Activated T-helper 2 cell treated with anti-CD3 and anti-CD28 coated beads, Interferon-gamma antibody, Interleukin-2, Interleukin-4, amounts not matched to agents 10 μg/mL and 5 μg/mL and 100 μg/mL, durations not matched to agents 14 hours and 24 hours and 36 hours (primary cell): ENCODE data around the gene PSMG4. TPM values are rescaled to one million over a fixed set of nuclear protein-coding genes. Genes with fewer than 3 reads are reported as not detected.

Experiments used
- DNase-seq: peaks from one replicate; pipeline ENCODE4 v3.0.0; 2021; ENCODE audit warnings: low spot score
- H3K27ac Mint-ChIP-seq: one replicate; pipeline ENCODE4 v1.8.0; 2021; ENCODE audit warnings: mixed read lengths
- H3K27me3 Mint-ChIP-seq: one replicate; pipeline ENCODE4 v1.8.0; 2021; ENCODE audit warnings: low read depth, mixed read lengths
- H3K36me3 Mint-ChIP-seq: one replicate; pipeline ENCODE4 v1.8.0; 2021; ENCODE audit warnings: low read depth, mixed read lengths
- H3K4me1 Mint-ChIP-seq: one replicate; pipeline ENCODE4 v1.8.0; 2021; ENCODE audit warnings: low read depth, mixed read lengths
- H3K4me3 Mint-ChIP-seq: one replicate; pipeline ENCODE4 v1.8.0; 2021; ENCODE audit warnings: low read depth, mild to moderate bottlenecking, moderate library complexity, mixed read lengths
- H3K9me3 Mint-ChIP-seq: one replicate; pipeline ENCODE4 v1.8.0; 2021; ENCODE audit warnings: mixed read lengths
- intact Hi-C: fragments of 100-400 bp; cut with micrococcal nuclease; formaldehyde crosslinking; loops from one replicate; pipeline ENCODE4 v1.15.1; 2023
- total RNA-seq: library from RNA; stranded (reverse); gene quantifications from 2 replicates; pipeline ENCODE4 v1.2.3, GENCODE V29; 2022

Gene PSMG4
- total RNA-seq, 1 donor from 2014 or later: 30.9 TPM

GRCh38 chr6:3285049-3285639, 26.4 kb downstream of the PSMG4 start:
- DNase-seq: no peak
- intact Hi-C loops: no loop called here
- no peaks in the 10 kb centered on the region for H3K36me3 Mint-ChIP-seq
- no peaks in the 10 kb centered on the region for H3K4me1 Mint-ChIP-seq
- H3K4me3 Mint-ChIP-seq: no peak overlapping the region
- no peaks in the 10 kb centered on the region for H3K9me3 Mint-ChIP-seq
- no peak overlapping the region for H3K27ac Mint-ChIP-seq
- H3K27me3 Mint-ChIP-seq: no peaks in the 10 kb centered on the region

- DNase-seq: no peak
- Mint-ChIP-seq H3K4me1 (no peaks in the 10 kb centered on the region), H3K27ac (no peak overlapping the region), H3K36me3 (no peaks in the 10 kb centered on the region), H3K4me3 (no peak overlapping the region), H3K27me3 (no peaks in the 10 kb centered on the region), H3K9me3 (no peaks in the 10 kb centered on the region)
- intact Hi-C loops: no loop called here
Observed at GRCh38 chr6:3285732-3286131, 27.0 kb downstream of the PSMG4 start.

GRCh38 chr6:3286641-3287171, 28.0 kb downstream of the PSMG4 start:
- no peaks in the 10 kb centered on the region for H3K36me3 Mint-ChIP-seq
- H3K4me1 Mint-ChIP-seq: no peaks in the 10 kb centered on the region
- H3K27ac Mint-ChIP-seq: no peak overlapping the region
- no peaks in the 10 kb centered on the region for H3K27me3 Mint-ChIP-seq
- H3K4me3 Mint-ChIP-seq: no peak overlapping the region
- DNase-seq: no peak
- no peaks in the 10 kb centered on the region for H3K9me3 Mint-ChIP-seq
- intact Hi-C loops: no loop called here

GRCh38 chr6:3287308-3287707, 28.6 kb downstream of the PSMG4 start:
- intact Hi-C loops: no loop called here
- no peaks in the 10 kb centered on the region for H3K9me3 Mint-ChIP-seq
- no peak for DNase-seq
- H3K36me3 Mint-ChIP-seq: no peaks in the 10 kb centered on the region
- H3K27ac Mint-ChIP-seq: no peak overlapping the region
- H3K4me3 Mint-ChIP-seq: no peak overlapping the region
- no peaks in the 10 kb centered on the region for H3K27me3 Mint-ChIP-seq
- no peaks in the 10 kb centered on the region for H3K4me1 Mint-ChIP-seq

- H3K27ac Mint-ChIP-seq: no peak overlapping the region
- intact Hi-C loops: no loop called here
- H3K27me3 Mint-ChIP-seq: no peaks in the 10 kb centered on the region
- DNase-seq: no peak
- H3K4me3 Mint-ChIP-seq: no peak overlapping the region
- no peaks in the 10 kb centered on the region for H3K9me3 Mint-ChIP-seq
- no peaks in the 10 kb centered on the region for H3K4me1 Mint-ChIP-seq
- no peaks in the 10 kb centered on the region for H3K36me3 Mint-ChIP-seq
Observed at GRCh38 chr6:3287976-3288707, 29.4 kb downstream of the PSMG4 start.

- intact Hi-C loops: no loop called here
- H3K4me1 Mint-ChIP-seq: no peaks in the 10 kb centered on the region
- no peak for DNase-seq
- H3K27ac Mint-ChIP-seq: no peak overlapping the region
- no peaks in the 10 kb centered on the region for H3K27me3 Mint-ChIP-seq
- no peaks in the 10 kb centered on the region for H3K36me3 Mint-ChIP-seq
- no peak overlapping the region for H3K4me3 Mint-ChIP-seq
- H3K9me3 Mint-ChIP-seq: no peaks in the 10 kb centered on the region
Observed at GRCh38 chr6:3288711-3289663, 30.2 kb downstream of the PSMG4 start.

- intact Hi-C loops: no loop called here
- no peaks in the 10 kb centered on the region for H3K36me3 Mint-ChIP-seq
- H3K27me3 Mint-ChIP-seq: no peaks in the 10 kb centered on the region
- no peak for DNase-seq
- H3K4me3 Mint-ChIP-seq: no peak overlapping the region
- H3K27ac Mint-ChIP-seq: no peak overlapping the region
- H3K4me1 Mint-ChIP-seq: no peaks in the 10 kb centered on the region
- H3K9me3 Mint-ChIP-seq: no peaks in the 10 kb centered on the region
Observed at GRCh38 chr6:3289664-3290055, 30.9 kb downstream of the PSMG4 start.

GRCh38 chr6:3290149-3290930, 31.6 kb downstream of the PSMG4 start:
- no peaks in the 10 kb centered on the region for H3K4me1 Mint-ChIP-seq
- no peak overlapping the region for H3K4me3 Mint-ChIP-seq
- no peaks in the 10 kb centered on the region for H3K9me3 Mint-ChIP-seq
- no peaks in the 10 kb centered on the region for H3K27me3 Mint-ChIP-seq
- H3K36me3 Mint-ChIP-seq: no peaks in the 10 kb centered on the region
- no peak overlapping the region for H3K27ac Mint-ChIP-seq
- intact Hi-C loops: no loop called here
- DNase-seq: no peak

GRCh38 chr6:3290931-3291211, 32.1 kb downstream of the PSMG4 start:
- DNase-seq: no peak
- Mint-ChIP-seq H3K4me1 (no peaks in the 10 kb centered on the region), H3K36me3 (no peaks in the 10 kb centered on the region), H3K9me3 (no peaks in the 10 kb centered on the region), H3K4me3 (no peak overlapping the region), H3K27me3 (no peaks in the 10 kb centered on the region), H3K27ac (no peak overlapping the region)
- intact Hi-C loops: no loop called here

GRCh38 chr6:3291346-3291745, 32.6 kb downstream of the PSMG4 start:
- no peak overlapping the region for H3K27ac Mint-ChIP-seq
- H3K36me3 Mint-ChIP-seq: no peaks in the 10 kb centered on the region
- no peak overlapping the region for H3K4me3 Mint-ChIP-seq
- H3K9me3 Mint-ChIP-seq: no peaks in the 10 kb centered on the region
- DNase-seq: no peak
- no peaks in the 10 kb centered on the region for H3K4me1 Mint-ChIP-seq
- no peaks in the 10 kb centered on the region for H3K27me3 Mint-ChIP-seq
- intact Hi-C loops: no loop called here

GRCh38 chr6:3291987-3292386, 33.2 kb downstream of the PSMG4 start:
- H3K4me3 Mint-ChIP-seq: no peak overlapping the region
- no peaks in the 10 kb centered on the region for H3K27me3 Mint-ChIP-seq
- H3K9me3 Mint-ChIP-seq: no peaks in the 10 kb centered on the region
- intact Hi-C loops: no loop called here
- H3K27ac Mint-ChIP-seq: no peak overlapping the region
- no peaks in the 10 kb centered on the region for H3K36me3 Mint-ChIP-seq
- no peaks in the 10 kb centered on the region for H3K4me1 Mint-ChIP-seq
- no peak for DNase-seq

- H3K9me3 Mint-ChIP-seq: no peaks in the 10 kb centered on the region
- H3K27me3 Mint-ChIP-seq: no peaks in the 10 kb centered on the region
- intact Hi-C loops: no loop called here
- H3K4me3 Mint-ChIP-seq: no peak overlapping the region
- no peak for DNase-seq
- no peaks in the 10 kb centered on the region for H3K4me1 Mint-ChIP-seq
- H3K36me3 Mint-ChIP-seq: no peaks in the 10 kb centered on the region
- H3K27ac Mint-ChIP-seq: no peak overlapping the region
Observed at GRCh38 chr6:3292431-3293197, 33.9 kb downstream of the PSMG4 start.
